ENCODE measurements around the gene MPRIP. TPM values are rescaled to one million over a fixed set of nuclear protein-coding genes. Genes with fewer than 3 reads are reported as not detected.

The MPRIP gene
- total RNA-seq, 2 donors from 2014 or later: 147 to 269 TPM

DNA sequence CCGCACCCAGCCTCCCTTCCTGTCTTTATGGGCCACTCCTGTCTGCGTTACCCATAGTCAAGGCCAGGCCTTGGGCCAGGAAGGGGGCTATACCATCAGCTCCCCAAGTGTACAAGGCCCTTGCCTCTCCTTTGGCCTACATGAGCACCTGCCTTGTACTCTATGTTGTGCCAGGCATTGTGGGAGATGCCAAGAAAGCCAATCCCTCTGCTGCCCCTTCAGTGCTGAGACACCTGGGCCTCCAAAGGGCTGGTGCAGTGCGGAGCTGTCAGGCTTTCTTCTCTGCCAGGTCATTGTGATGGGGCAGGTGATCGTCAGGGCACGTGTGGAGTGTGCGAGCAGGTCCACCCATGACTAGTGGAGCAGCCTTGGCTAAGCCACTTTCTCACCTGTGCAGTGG, 59.9 kb downstream of the MPRIP start:
- ATAC-seq: no peak
- no peaks in the 10 kb centered on the region for H3K9me3 ChIP-seq
- peak overlapping the region in 1 of 4 donors; percentile 68 for H3K27ac ChIP-seq
- H3K4me3 ChIP-seq: no peak overlapping the region
- WGBS, 2 donors: 94 to 95% methylated on average over 3 to 6 of the region's 6 CpGs
- DNase-seq: no peak
- H3K4me1 ChIP-seq: peaks cover 25% of the 10 kb centered on the region
- H3K36me3 ChIP-seq (replicated peaks in 1 of 2; ENCODE audit: insufficient read depth in 1 of 2, low read depth in 2 of 2): no peaks in the 10 kb centered on the region
- intact Hi-C loops (cut with DNase I): no loop called here
- no peak for TF ChIP-seq CTCF (IDR thresholded peaks at IDR 0.05)
- TF ChIP-seq POLR2A (IDR thresholded peaks at IDR 0.05): no peak
- no peaks in the 10 kb centered on the region for H3K27me3 ChIP-seq

- no peaks in the 10 kb centered on the region for H3K27me3 ChIP-seq
- peaks cover 29% of the 10 kb centered on the region for H3K4me1 ChIP-seq
- no peaks in the 10 kb centered on the region for H3K36me3 ChIP-seq (replicated peaks in 1 of 2; ENCODE audit: insufficient read depth in 1 of 2, low read depth in 2 of 2)
- ATAC-seq: no peak
- TF ChIP-seq CTCF (IDR thresholded peaks at IDR 0.05) (no peak), POLR2A (IDR thresholded peaks at IDR 0.05) (no peak)
- DNase-seq: no peak
- H3K4me3 ChIP-seq: no peak overlapping the region
- H3K27ac ChIP-seq: peak overlapping the region in 1 of 4 donors; percentile 68
- 85% methylated on average over 6 of the region's 6 CpGs for WGBS, 2 donors
- no peaks in the 10 kb centered on the region for H3K9me3 ChIP-seq
- intact Hi-C loops (cut with DNase I): no loop called here
Observed at GRCh38 chr17:17103160-17103559, 60.9 kb downstream of the MPRIP start.

DNA sequence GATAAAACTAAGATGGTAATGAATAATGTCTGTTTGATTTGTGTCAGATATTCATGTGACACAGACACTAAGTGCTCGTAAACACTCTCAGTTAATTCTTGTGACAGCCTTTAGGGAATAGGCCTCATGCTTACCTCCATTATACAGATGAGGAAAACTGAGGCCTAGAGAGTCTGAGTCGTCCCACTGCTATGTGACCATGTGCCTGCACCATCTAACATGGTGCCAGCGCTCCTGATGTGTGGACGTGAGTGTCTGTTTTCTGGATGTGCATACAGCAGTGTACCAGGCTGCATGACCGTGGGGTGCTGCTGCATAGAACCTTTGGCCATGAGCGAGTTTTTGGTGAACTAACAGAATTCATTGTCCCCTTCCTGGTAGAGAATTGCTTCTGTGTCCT, 61.8 kb downstream of the MPRIP start:
- TF ChIP-seq CTCF (IDR thresholded peaks at IDR 0.05) (no peak), POLR2A (IDR thresholded peaks at IDR 0.05) (no peak)
- Histone ChIP-seq H3K27ac (peak overlapping the region; percentile 29 to 68 (median 50)), H3K27me3 (no peaks in the 10 kb centered on the region), H3K4me1 (peaks cover 29% of the 10 kb centered on the region), H3K4me3 (no peak overlapping the region), H3K36me3 (replicated peaks in 1 of 2; ENCODE audit: insufficient read depth in 1 of 2, low read depth in 2 of 2) (no peaks in the 10 kb centered on the region), H3K9me3 (no peaks in the 10 kb centered on the region)
- ATAC-seq (no peak), DNase-seq (no peak)
- WGBS, 2 donors: 85 to 94% methylated on average over 5 to 6 of the region's 6 CpGs
- intact Hi-C loops (cut with DNase I): no loop called here

- ATAC-seq (peak; percentile 72), DNase-seq (peak in 3 of 4 donors; percentile 42 to 52 (median 43))
Observed at GRCh38 chr17:17104494-17104893, 62.2 kb downstream of the MPRIP start.

More at GRCh38 chr17:17104494-17104893, 62.2 kb downstream of the MPRIP start:
- no peaks in the 10 kb centered on the region for H3K9me3 ChIP-seq
- no peaks in the 10 kb centered on the region for H3K27me3 ChIP-seq
- peaks cover 32% of the 10 kb centered on the region for H3K4me1 ChIP-seq
- intact Hi-C loops (cut with DNase I): no loop called here
- H3K4me3 ChIP-seq: no peak overlapping the region
- 70 to 78% methylated on average over 11 of the region's 11 CpGs for WGBS, 2 donors
- no peak for TF ChIP-seq POLR2A (IDR thresholded peaks at IDR 0.05)
- no peak for TF ChIP-seq CTCF (IDR thresholded peaks at IDR 0.05)
- no peaks in the 10 kb centered on the region for H3K36me3 ChIP-seq (replicated peaks in 1 of 2; ENCODE audit: insufficient read depth in 1 of 2, low read depth in 2 of 2)
- H3K27ac ChIP-seq: peak overlapping the region; percentile 29 to 68 (median 50)

Measured in body of pancreas (tissue), 4 donors.